GM19240 (cell line): Measurements from ENCODE around the gene CLIP2.
"Not testable (repeated sequence)": the region's sequence is repeated elsewhere in the genome, so short reads cannot be mapped to it uniquely, and the experiment has no call there.

Source experiments
- DNase-seq: peaks from one replicate; pipeline ENCODE4 v3.0.0; 2011; ENCODE audit warnings: low spot score; ENCODE audit not compliant: insufficient read length

CLIP2 gene

GRCh38 chr7:74297516-74298233, 8.5 kb downstream of the CLIP2 start:
- no peak for DNase-seq

GRCh38 chr7:74299401-74299800, 10.2 kb downstream of the CLIP2 start:
- no peak for DNase-seq

GRCh38 chr7:74300926-74301325, 11.7 kb downstream of the CLIP2 start:
- no peak for DNase-seq

- no peak for DNase-seq
These were observed 13.6 kb downstream of the CLIP2 start for GRCh38 chr7:74302745-74303221.

- DNase-seq: no peak
These were observed 15.3 kb downstream of the CLIP2 start for GRCh38 chr7:74304550-74304949.

- DNase-seq: no peak
These were observed 17.0 kb downstream of the CLIP2 start for GRCh38 chr7:74306004-74306729.

- no peak for DNase-seq
These were observed 17.7 kb downstream of the CLIP2 start for GRCh38 chr7:74306730-74307469.

GRCh38 chr7:74307738-74308505, 18.7 kb downstream of the CLIP2 start:
- DNase-seq: no peak

GRCh38 chr7:74309181-74309580, 20.0 kb downstream of the CLIP2 start:
- no peak for DNase-seq

GRCh38 chr7:74311305-74311744, 22.1 kb downstream of the CLIP2 start:
- no peak for DNase-seq

- no peak for DNase-seq
These were observed 23.3 kb downstream of the CLIP2 start for GRCh38 chr7:74312418-74313028.

- not testable (repeated sequence) for DNase-seq
These were observed 26.7 kb downstream of the CLIP2 start for GRCh38 chr7:74315891-74316290.

- DNase-seq: no peak
These were observed 28.1 kb downstream of the CLIP2 start for GRCh38 chr7:74317146-74317782.

GRCh38 chr7:74318043-74318442, 28.8 kb downstream of the CLIP2 start:
- DNase-seq: no peak

- DNase-seq: no peak
These were observed 31.5 kb downstream of the CLIP2 start for GRCh38 chr7:74320645-74321221.

GRCh38 chr7:74322892-74323291, 33.7 kb downstream of the CLIP2 start:
- DNase-seq: not testable (repeated sequence)

- DNase-seq: no peak
These were observed 35.5 kb downstream of the CLIP2 start for GRCh38 chr7:74324531-74325209.

GRCh38 chr7:74325210-74325565, 36.0 kb downstream of the CLIP2 start:
- DNase-seq: no peak

- no peak for DNase-seq
These were observed 40.0 kb downstream of the CLIP2 start for GRCh38 chr7:74329225-74329624.
